Kidney (tissue), 14 donors: Measurements from ENCODE around the gene CYP4A11. TPM values are rescaled to one million over a fixed set of nuclear protein-coding genes. Genes with fewer than 3 reads are reported as not detected.
"Not testable (repeated sequence)": the region's sequence is repeated elsewhere in the genome, so short reads cannot be mapped to it uniquely, and the experiment has no call there.

Source experiments
- DNase-seq, 5 donors: peaks; one replicate each; pipeline ENCODE4 v3.0.0-alpha.2; 2013 to 2020
- FAIRE-seq: peaks from 2 replicates; lab custom pipeline; 2012; peaks lifted over from hg19 to GRCh38; lab: Jason Lieb, UNC
- H3K27ac ChIP-seq, 2 donors: one replicate each; pipeline ENCODE4 v1.7.0; 2013; ENCODE audit warnings: low read depth in 2 of 2, low read length in 2 of 2, inconsistent platforms in 1 of 2
- H3K27me3 ChIP-seq: one replicate; pipeline ENCODE4 v1.7.1; 2013; ENCODE audit warnings: low read length, inconsistent platforms; ENCODE audit not compliant: control insufficient read depth, insufficient read depth
- H3K36me3 ChIP-seq, 3 donors: one replicate each; pipeline versions ENCODE4 v1.7.0 to v1.7.1; 2013; ENCODE audit warnings: low read length in 3 of 3, control low read depth in 1 of 3, inconsistent platforms in 1 of 3; ENCODE audit not compliant: insufficient read depth in 3 of 3, control insufficient read depth in 2 of 3
- H3K4me1 ChIP-seq, 3 donors: one replicate each; pipeline versions ENCODE4 v1.7.0 to v1.7.1; 2013; ENCODE audit warnings: low read length in 3 of 3, inconsistent platforms in 1 of 3, low read depth in 1 of 3; ENCODE audit not compliant: control insufficient read depth in 2 of 3, insufficient read depth in 2 of 3
- H3K4me3 ChIP-seq, 3 donors: one replicate each; pipeline versions ENCODE4 v1.7.0 to v1.8.1; 2013; ENCODE audit warnings: low read length in 3 of 3, control low read depth in 1 of 3, inconsistent platforms in 1 of 3
- H3K9ac ChIP-seq, 3 donors: one replicate each; pipeline versions ENCODE4 v1.7.0 to v1.7.1; 2013; ENCODE audit warnings: low read length in 3 of 3, control low read depth in 1 of 3, inconsistent platforms in 1 of 3
- H3K9me3 ChIP-seq, 3 donors: one replicate each; pipeline versions ENCODE4 v1.7.0 to v1.7.1; 2013; ENCODE audit warnings: low read length in 3 of 3, control low read depth in 1 of 3, inconsistent platforms in 1 of 3; ENCODE audit not compliant: control insufficient read depth in 2 of 3, insufficient read depth in 1 of 3
- intact Hi-C: fragments of 100-400 bp; cut with DNase I; formaldehyde crosslinking; loops from one replicate; pipeline ENCODE4 v1.11.1; 2022
- polyA plus RNA-seq: library from polyadenylated mRNA; stranded (reverse); fragments of 350-450 nt; fragmentation: Illumina TruSeq; extraction: RNeasy Lipid Tissue Mini Kit (QIAGEN cat#74804); gene quantifications from one replicate; pipeline ENCODE4 v1.2.3, GENCODE V29; 2014; ENCODE audit warnings: low read depth, low replicate concordance; ENCODE audit not compliant: insufficient read depth
- total RNA-seq: library from RNA; stranded (reverse); fragmentation: NEBNext Ultra II Directional; extraction: Animal tissue kit (Norgen Biotek cat#: 25700); gene quantifications from one replicate; pipeline ENCODE4 v1.2.1, GENCODE V29; 2021
- TF ChIP-seq, protein P1 (sequence below): IDR thresholded peaks from 3 replicates; pipeline ENCODE4 v1.5.1; 2012; ENCODE audit warnings: mild to moderate bottlenecking, moderate library complexity, borderline replicate concordance; ENCODE audit not compliant: insufficient read depth; ENCODE audit errors: extremely low read depth
- donor health status: control.
- donor health status: control.
- donor health status: control.
- donor health status: control.
- donor health status: control.
- donor health status: DM: yes; HTN: yes; CAD: no.
- donor health status: Normal renal cell carcinoma (clear cell type).

The CYP4A11 gene
- total and polyA plus RNA-seq, 2 donors from 2014 or later = 23.0 to 384 TPM

DNA sequence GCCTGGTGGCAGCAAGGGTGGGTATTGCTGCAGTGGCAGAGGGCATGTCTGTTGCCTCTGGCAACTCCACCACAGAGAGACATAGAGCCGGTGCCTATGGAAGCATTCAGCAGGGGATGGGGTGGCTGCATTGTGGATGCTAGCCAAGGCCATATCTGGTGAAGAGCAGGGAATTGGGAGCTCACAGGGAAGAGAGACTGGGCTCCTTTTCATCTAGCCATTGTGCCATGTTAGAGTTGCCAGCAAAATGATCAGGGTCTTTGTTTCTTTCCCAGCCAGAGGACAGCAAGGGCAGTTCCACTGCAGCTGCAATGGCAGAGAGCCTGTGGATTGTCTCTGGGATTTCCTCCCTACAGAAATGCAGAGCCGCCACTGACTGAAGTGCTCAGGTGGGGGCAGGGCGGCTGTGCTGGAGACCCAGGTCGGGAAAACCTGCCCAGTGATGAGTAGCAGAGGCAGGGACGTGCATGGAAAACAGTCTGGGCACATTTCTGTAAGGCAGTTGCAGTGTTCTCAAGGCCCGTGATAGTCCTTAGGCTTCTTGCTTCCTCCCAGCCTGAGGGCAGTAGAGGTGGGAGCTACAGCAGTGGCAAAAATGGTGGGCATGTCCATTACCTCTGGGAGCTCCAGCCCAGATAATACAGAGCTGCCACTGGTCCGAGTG lies 42.0 kb upstream of the CYP4A11 start:
- Histone ChIP-seq H3K9ac (no peak overlapping the region), H3K27ac (no peak overlapping the region), H3K36me3 (no peaks in the 10 kb centered on the region), H3K4me1 (no peaks in the 10 kb centered on the region), H3K27me3 (no peaks in the 10 kb centered on the region), H3K9me3 (no peaks in the 10 kb centered on the region), H3K4me3 (no peak overlapping the region)
- FAIRE-seq = no peak
- intact Hi-C loops = no loop called here
- TF ChIP-seq, protein P1, sequence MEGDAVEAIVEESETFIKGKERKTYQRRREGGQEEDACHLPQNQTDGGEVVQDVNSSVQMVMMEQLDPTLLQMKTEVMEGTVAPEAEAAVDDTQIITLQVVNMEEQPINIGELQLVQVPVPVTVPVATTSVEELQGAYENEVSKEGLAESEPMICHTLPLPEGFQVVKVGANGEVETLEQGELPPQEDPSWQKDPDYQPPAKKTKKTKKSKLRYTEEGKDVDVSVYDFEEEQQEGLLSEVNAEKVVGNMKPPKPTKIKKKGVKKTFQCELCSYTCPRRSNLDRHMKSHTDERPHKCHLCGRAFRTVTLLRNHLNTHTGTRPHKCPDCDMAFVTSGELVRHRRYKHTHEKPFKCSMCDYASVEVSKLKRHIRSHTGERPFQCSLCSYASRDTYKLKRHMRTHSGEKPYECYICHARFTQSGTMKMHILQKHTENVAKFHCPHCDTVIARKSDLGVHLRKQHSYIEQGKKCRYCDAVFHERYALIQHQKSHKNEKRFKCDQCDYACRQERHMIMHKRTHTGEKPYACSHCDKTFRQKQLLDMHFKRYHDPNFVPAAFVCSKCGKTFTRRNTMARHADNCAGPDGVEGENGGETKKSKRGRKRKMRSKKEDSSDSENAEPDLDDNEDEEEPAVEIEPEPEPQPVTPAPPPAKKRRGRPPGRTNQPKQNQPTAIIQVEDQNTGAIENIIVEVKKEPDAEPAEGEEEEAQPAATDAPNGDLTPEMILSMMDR = no peak
- DNase-seq = no peak

DNA sequence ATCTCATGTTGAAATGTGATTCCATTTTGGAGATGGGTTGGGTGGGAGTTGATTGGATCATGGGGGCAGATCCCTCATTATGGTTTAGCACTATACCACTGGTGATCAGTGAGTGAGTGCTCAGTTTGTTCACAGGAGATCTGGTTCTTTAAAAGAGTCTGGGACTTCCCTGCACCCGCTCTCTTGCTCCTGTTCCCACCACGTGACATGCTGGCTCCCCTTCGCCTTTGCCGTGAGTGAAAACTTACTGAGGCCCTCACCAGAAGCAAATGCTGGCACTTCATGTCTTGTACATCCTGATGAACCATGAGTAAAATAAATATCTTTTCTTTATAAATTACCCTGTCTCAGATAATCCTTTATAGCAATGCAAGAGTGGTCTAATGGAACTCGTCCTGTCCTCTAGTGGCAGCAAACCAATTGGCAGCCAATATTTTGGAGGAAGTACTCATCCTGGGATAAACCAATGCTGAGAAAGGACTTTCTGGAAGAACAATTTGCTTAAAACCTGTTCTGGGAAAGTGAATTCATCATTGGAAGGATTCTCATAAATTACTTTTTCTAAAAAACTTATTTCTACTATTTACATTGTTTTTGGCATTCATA lies 27.8 kb upstream of the CYP4A11 start:
- no peaks in the 10 kb centered on the region for H3K4me1 ChIP-seq
- TF ChIP-seq, protein P1 = peak; percentile 60
- H3K36me3 ChIP-seq = no peaks in the 10 kb centered on the region
- H3K9ac ChIP-seq = no peak overlapping the region
- no peaks in the 10 kb centered on the region for H3K27me3 ChIP-seq
- FAIRE-seq = no peak
- intact Hi-C loops = no loop called here
- H3K4me3 ChIP-seq = no peak overlapping the region
- no peaks in the 10 kb centered on the region for H3K9me3 ChIP-seq
- H3K27ac ChIP-seq = no peak overlapping the region
- no peak for DNase-seq

DNA sequence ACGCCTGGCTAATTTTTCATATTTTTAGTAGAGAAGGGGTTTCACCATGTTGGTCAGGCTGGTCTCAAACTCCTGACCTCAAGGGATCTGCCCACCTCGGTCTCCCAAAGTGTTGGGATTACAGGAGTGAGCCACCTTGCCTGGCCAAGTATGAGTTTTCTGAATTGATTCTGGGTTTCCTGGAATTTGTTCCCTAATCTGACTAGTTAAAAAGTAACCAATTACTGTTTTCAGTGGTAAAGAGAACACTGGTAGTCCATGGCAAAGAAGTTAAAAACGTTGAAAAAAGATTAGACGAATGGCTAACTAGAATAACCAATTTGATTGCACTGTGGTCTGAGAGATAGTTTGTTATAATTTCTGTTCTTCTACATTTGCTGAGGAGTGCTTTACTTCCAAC lies 21.0 kb upstream of the CYP4A11 start:
- FAIRE-seq, H3K4me1 ChIP-seq, H3K9ac ChIP-seq, H3K9me3 ChIP-seq, H3K36me3 ChIP-seq, H3K4me3 ChIP-seq, H3K27me3 ChIP-seq, intact Hi-C loops: not testable (repeated sequence)
- H3K27ac ChIP-seq = peak overlapping the region; percentile 0 to 43
- DNase-seq = peak in 1 of 5 donors; percentile 21

DNA sequence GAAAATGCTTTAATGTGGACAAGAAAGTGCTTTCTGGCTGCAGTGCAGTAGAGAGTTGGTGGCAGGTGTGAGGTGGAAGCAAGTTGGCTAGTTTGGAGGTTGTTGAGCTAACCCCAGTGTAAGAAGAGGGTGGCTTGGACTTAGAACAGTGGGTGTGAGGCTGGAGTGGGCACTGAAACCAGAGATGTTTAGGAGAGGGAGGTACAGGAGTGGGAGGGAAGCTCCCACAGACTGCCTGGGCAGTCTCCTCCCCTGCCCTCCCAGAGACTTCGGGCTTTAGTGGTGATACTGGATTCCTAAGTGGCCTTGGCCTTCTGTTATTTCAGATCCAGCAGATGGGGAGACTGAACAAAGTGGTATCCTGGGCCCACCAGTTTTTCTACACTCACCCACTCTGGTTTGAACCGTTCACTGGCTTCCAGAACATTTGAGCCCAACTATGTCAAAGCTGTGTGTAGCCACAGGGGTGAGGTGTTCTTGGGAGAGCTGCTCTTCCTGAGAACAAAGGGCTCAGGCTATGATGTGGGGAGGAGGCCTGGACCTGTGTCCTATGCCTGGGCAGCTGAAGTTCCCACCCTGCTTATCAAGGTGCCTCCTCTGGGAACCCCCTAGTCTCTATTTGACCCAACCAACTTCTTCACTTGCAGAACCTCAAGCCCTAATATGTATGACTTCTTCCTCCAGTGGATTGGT lies 19.9 kb upstream of the CYP4A11 start:
- Histone ChIP-seq H3K9me3 (no peaks in the 10 kb centered on the region), H3K27me3 (no peaks in the 10 kb centered on the region), H3K4me3 (no peak overlapping the region), H3K4me1 (no peaks in the 10 kb centered on the region), H3K36me3 (no peaks in the 10 kb centered on the region), H3K27ac (peak overlapping the region; percentile 10 to 29), H3K9ac (no peak overlapping the region)
- FAIRE-seq (no peak), DNase-seq (no peak)
- TF ChIP-seq, protein P1 = no peak
- intact Hi-C loops = no loop called here
